Measurements from ENCODE around the gene PLXNA2. TPM values are rescaled to one million over a fixed set of nuclear protein-coding genes. Genes with fewer than 3 reads are reported as not detected.

PLXNA2 gene
- total RNA-seq, 2 experiments from 2014 or later, result 0.13 to 0.23 TPM

- no peak for DNase-seq
- no peak for ATAC-seq
- Mint-ChIP-seq H3K9me3 (no peaks in the 10 kb centered on the region), H3K27ac (no peak overlapping the region), H3K4me1 (ENCODE audit: low read depth) (no peaks in the 10 kb centered on the region), H3K36me3 (ENCODE audit: low read depth) (no peaks in the 10 kb centered on the region), H3K4me3 (no peak overlapping the region), H3K27me3 (peaks cover 5% of the 10 kb centered on the region)
- CTCF ChIA-PET, result interaction anchor here (1.6 to 2.2 kb wide), 2 partner anchors 26 to 197 kb away, joined by 6 read pairs; partner anchors contain the start of gene PLXNA2
- POLR2A ChIA-PET, result interaction anchor here (0.5 kb wide), 1 partner anchor 1589 kb away, joined by 3 read pairs; no protein-coding TSS in a partner anchor
- intact Hi-C loops (cut with micrococcal nuclease), result no loop called here
- no peak for TF ChIP-seq CTCF (IDR thresholded peaks at IDR 0.05)
Measured at GRCh38 chr1:208218237-208219097, 25.7 kb downstream of the PLXNA2 start.

- no peaks in the 10 kb centered on the region for H3K36me3 Mint-ChIP-seq (ENCODE audit: low read depth)
- no peak for TF ChIP-seq CTCF (IDR thresholded peaks at IDR 0.05)
- POLR2A ChIA-PET, result no interaction called here
Measured at GRCh38 chr1:208217781-208218180, 26.4 kb downstream of the PLXNA2 start.

GRCh38 chr1:208216806-208217205, 27.4 kb downstream of the PLXNA2 start:
- Mint-ChIP-seq H3K4me1 (ENCODE audit: low read depth) (no peaks in the 10 kb centered on the region), H3K27me3 (peaks cover 6% of the 10 kb centered on the region)
- no peak for ATAC-seq

More at GRCh38 chr1:208217781-208218180, 26.4 kb downstream of the PLXNA2 start:
- no peaks in the 10 kb centered on the region for H3K4me1 Mint-ChIP-seq (ENCODE audit: low read depth)
- DNase-seq (no peak), ATAC-seq (no peak)
- CTCF ChIA-PET, result interaction anchor here (2.2 kb wide), 1 partner anchor 196 kb away, joined by 6 read pairs; no protein-coding TSS in a partner anchor
- intact Hi-C loops (cut with micrococcal nuclease), result no loop called here
- peaks cover 5% of the 10 kb centered on the region for H3K27me3 Mint-ChIP-seq
- H3K9me3 Mint-ChIP-seq, result no peaks in the 10 kb centered on the region
- H3K27ac Mint-ChIP-seq, result no peak overlapping the region
- H3K4me3 Mint-ChIP-seq, result no peak overlapping the region

GRCh38 chr1:208216062-208216461, 28.1 kb downstream of the PLXNA2 start:
- no peak for DNase-seq
- H3K4me1 Mint-ChIP-seq (ENCODE audit: low read depth), result no peaks in the 10 kb centered on the region
- no peak for TF ChIP-seq CTCF (IDR thresholded peaks at IDR 0.05)
- peaks cover 6% of the 10 kb centered on the region for H3K27me3 Mint-ChIP-seq
- no peaks in the 10 kb centered on the region for H3K36me3 Mint-ChIP-seq (ENCODE audit: low read depth)
- no peak for ATAC-seq
- H3K27ac Mint-ChIP-seq, result no peak overlapping the region
- no peak overlapping the region for H3K4me3 Mint-ChIP-seq
- POLR2A ChIA-PET, result no interaction called here
- intact Hi-C loops (cut with micrococcal nuclease), result no loop called here
- H3K9me3 Mint-ChIP-seq, result no peaks in the 10 kb centered on the region
- CTCF ChIA-PET, result interaction anchor here (1.1 kb wide), 1 partner anchor 29 kb away, joined by 3 read pairs; no protein-coding TSS in a partner anchor

More at GRCh38 chr1:208216806-208217205, 27.4 kb downstream of the PLXNA2 start:
- H3K27ac Mint-ChIP-seq, result no peak overlapping the region
- H3K36me3 Mint-ChIP-seq (ENCODE audit: low read depth), result no peaks in the 10 kb centered on the region
- ChIA-PET CTCF (interaction anchor here (1.1 kb wide), 1 partner anchor 28 kb away, joined by 3 read pairs; no protein-coding TSS in a partner anchor), POLR2A (interaction anchor here (0.7 kb wide), 1 partner anchor 16 kb away, joined by 3 read pairs; no protein-coding TSS in a partner anchor)
- intact Hi-C loops (cut with micrococcal nuclease), result no loop called here
- DNase-seq, result no peak
- no peak overlapping the region for H3K4me3 Mint-ChIP-seq
- no peak for TF ChIP-seq CTCF (IDR thresholded peaks at IDR 0.05)
- no peaks in the 10 kb centered on the region for H3K9me3 Mint-ChIP-seq

- DNase-seq (no peak), ATAC-seq (no peak)
- ChIA-PET POLR2A (no interaction called here), CTCF (interaction anchor here (1.4 kb wide), 1 partner anchor 83 kb away, joined by 3 read pairs; no protein-coding TSS in a partner anchor)
- no peaks in the 10 kb centered on the region for H3K36me3 Mint-ChIP-seq (ENCODE audit: low read depth)
- no peaks in the 10 kb centered on the region for H3K4me1 Mint-ChIP-seq (ENCODE audit: low read depth)
- intact Hi-C loops (cut with micrococcal nuclease), result no loop called here
- no peak overlapping the region for H3K4me3 Mint-ChIP-seq
- H3K9me3 Mint-ChIP-seq, result no peaks in the 10 kb centered on the region
- no peak for TF ChIP-seq CTCF (IDR thresholded peaks at IDR 0.05)
- peaks cover 6% of the 10 kb centered on the region for H3K27me3 Mint-ChIP-seq
- no peak overlapping the region for H3K27ac Mint-ChIP-seq
Measured at GRCh38 chr1:208215393-208215792, 28.8 kb downstream of the PLXNA2 start.
